HL-60/S4 treated with phorbol 12-myristate 13-acetate at 8.2 ng/mL for 4 days and 3 days (cell line): ENCODE results near the gene PSAT1.

Experiments used
- in situ Hi-C: fragments of 300-500 bp; cut with MboI; formaldehyde crosslinking; loops from 2 replicates; pipeline ENCODE4 v1.15.0; 2022; ENCODE audit warnings: low sequenced_read_pairs

The PSAT1 gene

DNA sequence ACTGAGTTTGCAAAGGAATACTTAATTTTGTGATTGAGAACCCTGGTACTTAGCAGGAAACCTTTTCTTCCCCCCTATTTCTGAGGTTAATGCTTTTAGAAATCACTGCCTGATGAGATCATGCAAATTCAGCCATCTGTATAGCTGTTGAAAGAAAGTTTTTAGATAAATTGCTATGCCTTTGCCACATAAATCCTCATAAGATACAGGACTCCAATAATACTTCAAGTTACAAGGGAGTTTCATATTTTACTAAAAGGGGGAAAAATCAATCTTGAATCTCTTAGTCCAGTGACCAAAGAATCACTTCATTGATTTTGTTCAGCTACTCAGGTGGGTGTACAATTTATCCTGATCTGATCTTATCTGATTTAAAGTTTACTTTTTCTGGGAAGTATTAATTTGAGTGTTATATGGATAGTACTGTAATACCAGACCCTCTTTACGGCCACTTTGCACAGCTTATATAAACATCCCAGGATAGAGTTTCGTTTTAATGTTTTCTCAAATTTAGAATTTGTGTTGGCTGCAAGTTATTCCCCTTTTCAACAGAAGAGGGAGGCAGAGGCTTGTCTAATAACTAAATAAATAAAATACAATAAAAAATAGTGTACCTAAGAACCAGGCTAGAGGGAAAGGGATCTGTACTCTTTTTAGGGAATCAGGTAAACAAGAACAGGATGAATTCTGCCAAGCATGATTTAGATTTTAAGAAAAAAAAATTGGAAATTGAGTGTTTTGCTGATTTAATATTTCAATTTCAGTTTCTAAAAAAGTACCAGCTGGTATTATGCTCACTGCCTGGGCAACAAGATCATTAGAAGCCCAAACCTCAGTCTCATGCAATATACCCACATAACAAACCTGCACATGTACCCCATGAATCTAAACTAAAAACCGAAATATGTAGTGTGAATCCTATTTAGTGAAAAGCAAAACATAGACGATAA is 69.1 kb downstream of the PSAT1 start:
- in situ Hi-C loops, result no loop called here

- in situ Hi-C loops, result no loop called here
Observed at GRCh38 chr9:78366827-78367226, 69.9 kb downstream of the PSAT1 start.

DNA sequence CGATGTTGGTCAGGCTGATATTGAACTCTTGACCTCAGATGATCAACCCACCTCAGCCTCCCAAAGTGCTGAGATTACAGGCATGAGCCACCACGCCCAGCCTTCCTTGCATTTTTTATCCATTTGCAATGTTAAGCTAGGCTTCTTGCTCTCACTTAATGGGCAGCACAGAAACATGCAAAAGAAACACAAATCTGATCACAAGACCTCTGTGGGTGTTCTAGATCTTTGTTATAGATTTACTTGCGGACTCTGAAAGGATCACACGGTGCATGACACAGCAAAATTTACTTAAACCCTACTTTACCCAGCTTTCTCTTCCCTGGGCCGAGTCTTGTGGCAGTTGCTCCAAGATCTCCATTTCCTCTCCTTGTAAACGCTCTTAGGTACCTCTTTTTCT is 71.3 kb downstream of the PSAT1 start:
- in situ Hi-C loops, result no loop called here

GRCh38 chr9:78369639-78370219 is 72.8 kb downstream of the PSAT1 start:
- in situ Hi-C loops, result no loop called here

DNA sequence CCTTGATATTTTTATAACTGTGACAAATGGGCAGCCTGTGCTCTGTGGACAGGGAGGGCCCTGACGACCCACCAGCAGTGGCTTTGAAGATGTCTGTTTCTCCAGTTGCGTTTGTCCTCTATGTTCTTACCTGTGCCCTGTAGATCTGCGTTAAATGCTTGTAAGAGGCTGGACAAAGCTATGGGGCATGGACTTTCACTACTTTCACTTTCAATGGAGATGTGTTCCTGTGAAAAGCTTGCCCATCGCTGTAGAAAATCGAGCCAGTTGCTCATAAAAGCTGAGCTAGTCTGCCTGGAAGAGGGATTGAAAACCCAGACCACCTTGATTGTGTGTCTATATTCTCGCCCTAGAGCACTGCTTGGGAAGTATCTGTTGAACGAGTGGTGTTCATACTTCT is 74.1 kb downstream of the PSAT1 start:
- in situ Hi-C loops, result no loop called here

DNA sequence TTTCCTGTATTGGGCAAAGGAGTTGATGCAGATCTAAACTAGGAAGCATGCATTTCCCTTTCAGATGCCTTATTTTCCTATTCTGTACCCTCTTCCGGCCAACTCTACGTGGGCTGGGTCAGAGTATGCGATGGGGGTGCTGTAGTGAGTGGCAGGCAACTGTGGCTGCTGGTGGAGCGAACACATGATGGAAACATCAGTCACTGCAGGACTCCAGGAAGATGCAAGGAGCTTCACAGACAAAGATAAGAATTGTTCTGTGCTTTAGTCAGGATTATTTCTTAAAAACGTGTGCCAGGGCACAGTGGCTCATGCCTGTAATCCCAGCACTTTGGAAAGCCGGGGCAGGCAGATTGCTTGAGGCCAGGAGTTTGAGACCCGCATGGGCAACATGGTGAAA is 75.1 kb downstream of the PSAT1 start:
- in situ Hi-C loops, result no loop called here
